Mesendoderm (in vitro differentiated cells): ENCODE results near the gene DHRS4L2. TPM values are rescaled to one million over a fixed set of nuclear protein-coding genes. Genes with fewer than 3 reads are reported as not detected.
"Not testable (repeated sequence)": the region's sequence is repeated elsewhere in the genome, so short reads cannot be mapped to it uniquely, and the experiment has no call there.

Experiments
- DNase-seq: peaks from one replicate; pipeline ENCODE4 v3.0.0; 2013
- H2AK5ac ChIP-seq: 2 replicates; pipeline ENCODE4 v1.6.1; 2013; ENCODE audit warnings: low read length, inconsistent platforms
- H2BK120ac ChIP-seq: 2 replicates; pipeline ENCODE4 v1.6.1; 2013; ENCODE audit warnings: low read depth, mild to moderate bottlenecking, low read length, moderate library complexity, mixed read lengths
- H2BK15ac ChIP-seq: replicated peaks from 2 replicates; pipeline ENCODE4 v1.6.1; 2013; ENCODE audit warnings: low read depth, mild to moderate bottlenecking, moderate library complexity
- H2BK5ac ChIP-seq: 2 replicates; pipeline ENCODE4 v1.6.1; 2013; ENCODE audit warnings: low read length, inconsistent platforms
- H3K18ac ChIP-seq: 2 replicates; pipeline ENCODE4 v1.6.1; 2013; ENCODE audit warnings: mild to moderate bottlenecking, low read length, mixed read lengths
- H3K23ac ChIP-seq: one replicate; pipeline ENCODE4 v1.6.1; 2013; ENCODE audit warnings: low read length
- H3K27ac ChIP-seq: 2 replicates; pipeline ENCODE4 v1.5.1; 2013; ENCODE audit warnings: low read depth, mild to moderate bottlenecking, inconsistent platforms, low read length, moderate library complexity
- H3K27me3 ChIP-seq: 2 replicates; pipeline ENCODE4 v1.6.1; 2013; ENCODE audit warnings: low read length, control low read depth, mild to moderate bottlenecking, inconsistent platforms; ENCODE audit not compliant: insufficient read depth, poor library complexity
- H3K36me3 ChIP-seq: 2 replicates; pipeline ENCODE4 v1.6.1; 2013; ENCODE audit warnings: low read length, inconsistent platforms; ENCODE audit not compliant: control insufficient read depth, insufficient read depth
- H3K4ac ChIP-seq: one replicate; pipeline ENCODE4 v1.6.1; 2013; ENCODE audit warnings: low read depth, mild to moderate bottlenecking, low read length, moderate library complexity
- H3K4me1 ChIP-seq: 2 replicates; pipeline ENCODE4 v1.6.1; 2013; ENCODE audit warnings: low read depth, low read length, inconsistent platforms; ENCODE audit not compliant: control insufficient read depth
- H3K4me2 ChIP-seq: 2 replicates; pipeline ENCODE4 v1.6.1; 2013; ENCODE audit warnings: low read length
- H3K4me3 ChIP-seq: 2 replicates; pipeline ENCODE4 v1.5.1; 2013; ENCODE audit warnings: mild to moderate bottlenecking, low read length
- H3K56ac ChIP-seq: one replicate; pipeline ENCODE4 v1.6.1; 2013; ENCODE audit warnings: low read length
- H3K79me1 ChIP-seq: 2 replicates; pipeline ENCODE4 v1.6.1; 2013; ENCODE audit warnings: low read length, inconsistent platforms
- H3K79me2 ChIP-seq: 2 replicates; pipeline ENCODE4 v1.6.1; 2013; ENCODE audit warnings: mild to moderate bottlenecking, low read length; ENCODE audit not compliant: control insufficient read depth, insufficient read depth
- H3K9ac ChIP-seq: 2 replicates; pipeline ENCODE4 v1.6.1; 2013; ENCODE audit warnings: low read length, inconsistent platforms
- H4K5ac ChIP-seq: one replicate; pipeline ENCODE4 v1.6.1; 2013; ENCODE audit warnings: low read length
- H4K8ac ChIP-seq: one replicate; pipeline ENCODE4 v1.6.1; 2013; ENCODE audit warnings: low read depth, mild to moderate bottlenecking, control low read depth, low read length, moderate library complexity
- WGBS: extraction: QIAGEN DNeasy Blood & Tissue Kit; methylation state at CpG from one replicate; pipeline ENCODE4 v1.1.7; 2013; ENCODE audit warnings: low lambda C conversion rate, missing lambda C conversion rate; ENCODE audit not compliant: insufficient coverage; ENCODE audit errors: extremely low coverage; 5-methylcytosine and 5-hydroxymethylcytosine counted together
- polyA plus RNA-seq, 2 experiments: library from polyadenylated mRNA; stranded (reverse); fragments of 200-250 nt; gene quantifications; one replicate each; pipeline ENCODE4 v1.2.3, GENCODE V29; 2013

The DHRS4L2 gene
- polyA plus RNA-seq (2013, experiment 1 of 2): 14.9 TPM
- polyA plus RNA-seq (2013, experiment 2 of 2): 14.1 TPM

GRCh38 chr14:23988607-23989363, at the start of gene DHRS4L2:
TSS of gene DHRS4L2 (plus strand) at chr14:23988929. CDS start at chr14:23988948, 19 bp downstream.
- not testable (repeated sequence) for H3K4ac ChIP-seq, H3K79me1 ChIP-seq, H3K27ac ChIP-seq, H3K18ac ChIP-seq, H2AK5ac ChIP-seq, H4K8ac ChIP-seq, H3K4me1 ChIP-seq, H3K23ac ChIP-seq, H3K4me3 ChIP-seq, H3K4me2 ChIP-seq, H2BK120ac ChIP-seq, H3K27me3 ChIP-seq, H2BK5ac ChIP-seq, H3K36me3 ChIP-seq, H2BK15ac ChIP-seq, H3K79me2 ChIP-seq, H4K5ac ChIP-seq
- Histone ChIP-seq H3K56ac (peak within 1 kb of the TSS; percentile 42), H3K9ac (peak within 1 kb of the TSS; percentile 46)
- no CpG with 5 or more reads among the region's 40 CpGs for WGBS
- DNase-seq: peak; percentile 89

GRCh38 chr14:23939607-23940326, 49.0 kb upstream of the DHRS4L2 start:
- no peaks in the 10 kb centered on the region for H3K79me2 ChIP-seq
- no peak overlapping the region for H3K4me3 ChIP-seq
- no peaks in the 10 kb centered on the region for H3K79me1 ChIP-seq
- no peak overlapping the region for H4K5ac ChIP-seq
- H3K36me3 ChIP-seq: no peaks in the 10 kb centered on the region
- no peak overlapping the region for H4K8ac ChIP-seq
- no peak overlapping the region for H3K4me2 ChIP-seq
- H3K56ac ChIP-seq: no peak overlapping the region
- no peak overlapping the region for H3K23ac ChIP-seq
- no peak overlapping the region for H2BK5ac ChIP-seq
- WGBS: no CpG with 5 or more reads among the region's 3 CpGs
- H2BK15ac ChIP-seq: no peak overlapping the region
- no peak overlapping the region for H2BK120ac ChIP-seq
- no peak overlapping the region for H2AK5ac ChIP-seq
- no peak overlapping the region for H3K9ac ChIP-seq
- H3K4ac ChIP-seq: no peak overlapping the region
- H3K18ac ChIP-seq: no peak overlapping the region
- H3K4me1 ChIP-seq: no peaks in the 10 kb centered on the region
- peak; percentile 20 for DNase-seq
- H3K27me3 ChIP-seq: no peaks in the 10 kb centered on the region
- H3K27ac ChIP-seq: no peak overlapping the region

GRCh38 chr14:23941230-23941629, 47.5 kb upstream of the DHRS4L2 start:
- H2BK15ac ChIP-seq: no peak overlapping the region
- WGBS: no CpG with 5 or more reads among the region's 3 CpGs
- no peak overlapping the region for H3K23ac ChIP-seq
- no peaks in the 10 kb centered on the region for H3K36me3 ChIP-seq
- H3K27ac ChIP-seq: no peak overlapping the region
- no peaks in the 10 kb centered on the region for H3K4me1 ChIP-seq
- no peaks in the 10 kb centered on the region for H3K27me3 ChIP-seq
- DNase-seq: no peak
- H4K8ac ChIP-seq: no peak overlapping the region
- H3K4me3 ChIP-seq: no peak overlapping the region
- H3K18ac ChIP-seq: no peak overlapping the region
- no peak overlapping the region for H3K4me2 ChIP-seq
- no peak overlapping the region for H3K4ac ChIP-seq
- no peak overlapping the region for H2BK5ac ChIP-seq
- no peaks in the 10 kb centered on the region for H3K79me1 ChIP-seq
- H2AK5ac ChIP-seq: no peak overlapping the region
- no peak overlapping the region for H2BK120ac ChIP-seq
- no peaks in the 10 kb centered on the region for H3K79me2 ChIP-seq
- no peak overlapping the region for H4K5ac ChIP-seq
- H3K9ac ChIP-seq: no peak overlapping the region
- H3K56ac ChIP-seq: no peak overlapping the region

- Histone ChIP-seq H3K27ac (no peak overlapping the region), H3K4me3 (no peak overlapping the region), H3K4me2 (no peak overlapping the region), H3K27me3 (no peaks in the 10 kb centered on the region), H2BK15ac (no peak overlapping the region), H2BK120ac (no peak overlapping the region), H3K23ac (no peak overlapping the region), H4K5ac (no peak overlapping the region), H3K79me2 (no peaks in the 10 kb centered on the region), H3K79me1 (no peaks in the 10 kb centered on the region), H3K36me3 (no peaks in the 10 kb centered on the region), H3K9ac (no peak overlapping the region), H4K8ac (no peak overlapping the region), H3K18ac (no peak overlapping the region), H3K4me1 (no peaks in the 10 kb centered on the region), H3K56ac (no peak overlapping the region), H3K4ac (no peak overlapping the region), H2AK5ac (no peak overlapping the region), H2BK5ac (no peak overlapping the region)
- DNase-seq: no peak
These were observed 47.1 kb upstream of the DHRS4L2 start for GRCh38 chr14:23941669-23942068.

GRCh38 chr14:23942587-23942986, 46.1 kb upstream of the DHRS4L2 start:
- DNase-seq: no peak
- H3K4me2 ChIP-seq: no peak overlapping the region

More at GRCh38 chr14:23942587-23942986, 46.1 kb upstream of the DHRS4L2 start:
- Histone ChIP-seq H3K4ac (no peak overlapping the region), H2BK15ac (no peak overlapping the region), H4K8ac (no peak overlapping the region), H2BK120ac (no peak overlapping the region), H3K4me3 (no peak overlapping the region), H3K27ac (no peak overlapping the region), H3K18ac (no peak overlapping the region), H3K56ac (no peak overlapping the region), H4K5ac (no peak overlapping the region), H3K27me3 (no peaks in the 10 kb centered on the region), H2AK5ac (no peak overlapping the region), H3K79me1 (no peaks in the 10 kb centered on the region), H3K79me2 (no peaks in the 10 kb centered on the region), H2BK5ac (no peak overlapping the region), H3K23ac (no peak overlapping the region), H3K36me3 (no peaks in the 10 kb centered on the region), H3K9ac (no peak overlapping the region), H3K4me1 (no peaks in the 10 kb centered on the region)
- WGBS: no CpG with 5 or more reads among the region's 7 CpGs
